ENCODE data around the gene TSHR.

TSHR gene

GRCh38 chr14:80944861-80945617 is 10.4 kb upstream of the TSHR start:
- TF ChIP-seq TOX (CRISPR knock-in tag; IDR thresholded peaks at IDR 0.05; ENCODE audit: borderline replicate concordance), result no peak
- TF ChIP-seq ZNF565 (CRISPR knock-in tag; conservative IDR thresholded peaks at IDR 0.05; ENCODE audit: low read depth), result no peak
- TF ChIP-seq, protein P1, sequence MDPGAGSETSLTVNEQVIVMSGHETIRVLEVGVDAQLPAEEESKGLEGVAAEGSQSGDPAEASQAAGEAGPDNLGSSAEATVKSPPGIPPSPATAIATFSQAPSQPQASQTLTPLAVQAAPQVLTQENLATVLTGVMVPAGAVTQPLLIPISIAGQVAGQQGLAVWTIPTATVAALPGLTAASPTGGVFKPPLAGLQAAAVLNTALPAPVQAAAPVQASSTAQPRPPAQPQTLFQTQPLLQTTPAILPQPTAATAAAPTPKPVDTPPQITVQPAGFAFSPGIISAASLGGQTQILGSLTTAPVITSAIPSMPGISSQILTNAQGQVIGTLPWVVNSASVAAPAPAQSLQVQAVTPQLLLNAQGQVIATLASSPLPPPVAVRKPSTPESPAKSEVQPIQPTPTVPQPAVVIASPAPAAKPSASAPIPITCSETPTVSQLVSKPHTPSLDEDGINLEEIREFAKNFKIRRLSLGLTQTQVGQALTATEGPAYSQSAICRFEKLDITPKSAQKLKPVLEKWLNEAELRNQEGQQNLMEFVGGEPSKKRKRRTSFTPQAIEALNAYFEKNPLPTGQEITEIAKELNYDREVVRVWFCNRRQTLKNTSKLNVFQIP (CRISPR knock-in tag; IDR thresholded peaks at IDR 0.05; ENCODE audit: borderline replicate concordance, low read depth), result no peak
- TF ChIP-seq GLIS3 (CRISPR knock-in tag; IDR thresholded peaks at IDR 0.05), result no peak
- TF ChIP-seq RARB (CRISPR knock-in tag; IDR thresholded peaks at IDR 0.05), result no peak
- no peak for TF ChIP-seq OSR1 (CRISPR knock-in tag; IDR thresholded peaks at IDR 0.05)
- TF ChIP-seq PPARA (CRISPR knock-in tag; IDR thresholded peaks at IDR 0.05; ENCODE audit: borderline replicate concordance), result no peak
- no peak for TF ChIP-seq ISL1 (CRISPR knock-in tag; IDR thresholded peaks at IDR 0.05)
- no peak for TF ChIP-seq ZFP3 (CRISPR knock-in tag; IDR thresholded peaks at IDR 0.05)
- no peak for TF ChIP-seq CSDC2 (CRISPR knock-in tag; IDR thresholded peaks at IDR 0.05)
- TF ChIP-seq, protein P2, sequence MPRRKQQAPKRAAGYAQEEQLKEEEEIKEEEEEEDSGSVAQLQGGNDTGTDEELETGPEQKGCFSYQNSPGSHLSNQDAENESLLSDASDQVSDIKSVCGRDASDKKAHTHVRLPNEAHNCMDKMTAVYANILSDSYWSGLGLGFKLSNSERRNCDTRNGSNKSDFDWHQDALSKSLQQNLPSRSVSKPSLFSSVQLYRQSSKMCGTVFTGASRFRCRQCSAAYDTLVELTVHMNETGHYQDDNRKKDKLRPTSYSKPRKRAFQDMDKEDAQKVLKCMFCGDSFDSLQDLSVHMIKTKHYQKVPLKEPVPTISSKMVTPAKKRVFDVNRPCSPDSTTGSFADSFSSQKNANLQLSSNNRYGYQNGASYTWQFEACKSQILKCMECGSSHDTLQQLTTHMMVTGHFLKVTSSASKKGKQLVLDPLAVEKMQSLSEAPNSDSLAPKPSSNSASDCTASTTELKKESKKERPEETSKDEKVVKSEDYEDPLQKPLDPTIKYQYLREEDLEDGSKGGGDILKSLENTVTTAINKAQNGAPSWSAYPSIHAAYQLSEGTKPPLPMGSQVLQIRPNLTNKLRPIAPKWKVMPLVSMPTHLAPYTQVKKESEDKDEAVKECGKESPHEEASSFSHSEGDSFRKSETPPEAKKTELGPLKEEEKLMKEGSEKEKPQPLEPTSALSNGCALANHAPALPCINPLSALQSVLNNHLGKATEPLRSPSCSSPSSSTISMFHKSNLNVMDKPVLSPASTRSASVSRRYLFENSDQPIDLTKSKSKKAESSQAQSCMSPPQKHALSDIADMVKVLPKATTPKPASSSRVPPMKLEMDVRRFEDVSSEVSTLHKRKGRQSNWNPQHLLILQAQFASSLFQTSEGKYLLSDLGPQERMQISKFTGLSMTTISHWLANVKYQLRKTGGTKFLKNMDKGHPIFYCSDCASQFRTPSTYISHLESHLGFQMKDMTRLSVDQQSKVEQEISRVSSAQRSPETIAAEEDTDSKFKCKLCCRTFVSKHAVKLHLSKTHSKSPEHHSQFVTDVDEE (CRISPR knock-in tag; IDR thresholded peaks at IDR 0.05), result no peak
- no peak for ATAC-seq

- no peak for ATAC-seq
- TF ChIP-seq ZNF70 (CRISPR knock-in tag; IDR thresholded peaks at IDR 0.05) (no peak), ZNF565 (CRISPR knock-in tag; conservative IDR thresholded peaks at IDR 0.05; ENCODE audit: low read depth) (no peak), ESRRG (CRISPR knock-in tag; IDR thresholded peaks at IDR 0.05) (no peak), TCF4 (CRISPR knock-in tag; IDR thresholded peaks at IDR 0.05; ENCODE audit: borderline replicate concordance) (no peak), PPARA (CRISPR knock-in tag; IDR thresholded peaks at IDR 0.05; ENCODE audit: borderline replicate concordance) (no peak), ISL1 (CRISPR knock-in tag; IDR thresholded peaks at IDR 0.05) (no peak), OSR1 (CRISPR knock-in tag; IDR thresholded peaks at IDR 0.05) (no peak), RARB (CRISPR knock-in tag; IDR thresholded peaks at IDR 0.05) (no peak), TOX (CRISPR knock-in tag; IDR thresholded peaks at IDR 0.05; ENCODE audit: borderline replicate concordance) (no peak), GLIS3 (CRISPR knock-in tag; IDR thresholded peaks at IDR 0.05) (no peak), BACH2 (CRISPR knock-in tag; IDR thresholded peaks at IDR 0.05; ENCODE audit: borderline replicate concordance) (no peak), ZNF8 (CRISPR knock-in tag; IDR thresholded peaks at IDR 0.05) (no peak)
- TF ChIP-seq, protein P1 (CRISPR knock-in tag; IDR thresholded peaks at IDR 0.05; ENCODE audit: borderline replicate concordance, low read depth), result no peak
These were observed 9.2 kb upstream of the TSHR start for GRCh38 chr14:80946187-80946586.

GRCh38 chr14:80946797-80947196 is 8.6 kb upstream of the TSHR start:
- TF ChIP-seq ISL1 (CRISPR knock-in tag; IDR thresholded peaks at IDR 0.05), result no peak
- TF ChIP-seq, protein P3, sequence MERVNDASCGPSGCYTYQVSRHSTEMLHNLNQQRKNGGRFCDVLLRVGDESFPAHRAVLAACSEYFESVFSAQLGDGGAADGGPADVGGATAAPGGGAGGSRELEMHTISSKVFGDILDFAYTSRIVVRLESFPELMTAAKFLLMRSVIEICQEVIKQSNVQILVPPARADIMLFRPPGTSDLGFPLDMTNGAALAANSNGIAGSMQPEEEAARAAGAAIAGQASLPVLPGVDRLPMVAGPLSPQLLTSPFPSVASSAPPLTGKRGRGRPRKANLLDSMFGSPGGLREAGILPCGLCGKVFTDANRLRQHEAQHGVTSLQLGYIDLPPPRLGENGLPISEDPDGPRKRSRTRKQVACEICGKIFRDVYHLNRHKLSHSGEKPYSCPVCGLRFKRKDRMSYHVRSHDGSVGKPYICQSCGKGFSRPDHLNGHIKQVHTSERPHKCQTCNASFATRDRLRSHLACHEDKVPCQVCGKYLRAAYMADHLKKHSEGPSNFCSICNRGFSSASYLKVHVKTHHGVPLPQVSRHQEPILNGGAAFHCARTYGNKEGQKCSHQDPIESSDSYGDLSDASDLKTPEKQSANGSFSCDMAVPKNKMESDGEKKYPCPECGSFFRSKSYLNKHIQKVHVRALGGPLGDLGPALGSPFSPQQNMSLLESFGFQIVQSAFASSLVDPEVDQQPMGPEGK (CRISPR knock-in tag; IDR thresholded peaks at IDR 0.05; ENCODE audit: borderline replicate concordance), result no peak
- TF ChIP-seq ZNF70 (CRISPR knock-in tag; IDR thresholded peaks at IDR 0.05), result no peak
- no peak for TF ChIP-seq TCF4 (CRISPR knock-in tag; IDR thresholded peaks at IDR 0.05; ENCODE audit: borderline replicate concordance)
- no peak for TF ChIP-seq PPARA (CRISPR knock-in tag; IDR thresholded peaks at IDR 0.05; ENCODE audit: borderline replicate concordance)
- TF ChIP-seq, protein P4, sequence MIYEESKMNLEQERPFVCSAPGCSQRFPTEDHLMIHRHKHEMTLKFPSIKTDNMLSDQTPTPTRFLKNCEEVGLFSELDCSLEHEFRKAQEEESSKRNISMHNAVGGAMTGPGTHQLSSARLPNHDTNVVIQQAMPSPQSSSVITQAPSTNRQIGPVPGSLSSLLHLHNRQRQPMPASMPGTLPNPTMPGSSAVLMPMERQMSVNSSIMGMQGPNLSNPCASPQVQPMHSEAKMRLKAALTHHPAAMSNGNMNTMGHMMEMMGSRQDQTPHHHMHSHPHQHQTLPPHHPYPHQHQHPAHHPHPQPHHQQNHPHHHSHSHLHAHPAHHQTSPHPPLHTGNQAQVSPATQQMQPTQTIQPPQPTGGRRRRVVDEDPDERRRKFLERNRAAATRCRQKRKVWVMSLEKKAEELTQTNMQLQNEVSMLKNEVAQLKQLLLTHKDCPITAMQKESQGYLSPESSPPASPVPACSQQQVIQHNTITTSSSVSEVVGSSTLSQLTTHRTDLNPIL (CRISPR knock-in tag; IDR thresholded peaks at IDR 0.05; ENCODE audit: low read depth), result no peak
- TF ChIP-seq, protein P5, sequence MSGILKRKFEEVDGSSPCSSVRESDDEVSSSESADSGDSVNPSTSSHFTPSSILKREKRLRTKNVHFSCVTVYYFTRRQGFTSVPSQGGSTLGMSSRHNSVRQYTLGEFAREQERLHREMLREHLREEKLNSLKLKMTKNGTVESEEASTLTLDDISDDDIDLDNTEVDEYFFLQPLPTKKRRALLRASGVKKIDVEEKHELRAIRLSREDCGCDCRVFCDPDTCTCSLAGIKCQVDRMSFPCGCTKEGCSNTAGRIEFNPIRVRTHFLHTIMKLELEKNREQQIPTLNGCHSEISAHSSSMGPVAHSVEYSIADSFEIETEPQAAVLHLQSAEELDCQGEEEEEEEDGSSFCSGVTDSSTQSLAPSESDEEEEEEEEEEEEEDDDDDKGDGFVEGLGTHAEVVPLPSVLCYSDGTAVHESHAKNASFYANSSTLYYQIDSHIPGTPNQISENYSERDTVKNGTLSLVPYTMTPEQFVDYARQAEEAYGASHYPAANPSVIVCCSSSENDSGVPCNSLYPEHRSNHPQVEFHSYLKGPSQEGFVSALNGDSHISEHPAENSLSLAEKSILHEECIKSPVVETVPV (CRISPR knock-in tag; IDR thresholded peaks at IDR 0.05), result no peak
- TF ChIP-seq, protein P2 (CRISPR knock-in tag; IDR thresholded peaks at IDR 0.05), result no peak
- no peak for TF ChIP-seq RARB (CRISPR knock-in tag; IDR thresholded peaks at IDR 0.05)
- no peak for TF ChIP-seq ZNF8 (CRISPR knock-in tag; IDR thresholded peaks at IDR 0.05)
- ATAC-seq, result no peak

Data from SK-N-SH treated with all-trans-retinoic acid at 6 μM for 48 hours (cell line).